ENCODE data around the gene IDH3G. TPM values are rescaled to one million over a fixed set of nuclear protein-coding genes. Genes with fewer than 3 reads are reported as not detected.

Gene IDH3G
- total RNA-seq, 6 donors from 2014 or later, result 43.5 to 98.5 (median 57.4) TPM

- no peak for TF ChIP-seq POLR2A (IDR thresholded peaks at IDR 0.05)
- TF ChIP-seq EP300 (IDR thresholded peaks at IDR 0.05), result no peak
- no peak for TF ChIP-seq POLR2AphosphoS5 (IDR thresholded peaks at IDR 0.05)
- TF ChIP-seq CTCF (IDR thresholded peaks at IDR 0.05), result no peak
- no peak for ATAC-seq (ENCODE audit: low FRiP score in 2 of 2)
- WGBS, 2 donors, result 95% methylated on average over 48 to 86 of the region's 87 CpGs
Measured at GRCh38 chrX:153803211-153804099, 9.3 kb upstream of the IDH3G start.

GRCh38 chrX:153802513-153803045, 8.4 kb upstream of the IDH3G start:
- Histone ChIP-seq H3K27me3 (peaks cover 0 to 5% (median 0%) of the 10 kb centered on the region in 4 donors), H3K27ac (no peak overlapping the region), H3K4me3 (no peak overlapping the region), H3K9me3 (peaks cover 0 to 23% (median 0%) of the 10 kb centered on the region in 4 donors), H3K36me3 (peaks cover 0 to 20% (median 9%) of the 10 kb centered on the region in 4 donors), H3K4me1 (no peaks in the 10 kb centered on the region)
- ATAC-seq (ENCODE audit: low FRiP score in 2 of 2) (no peak), DNase-seq (peak in 1 of 2 donors; percentile 44)
- 61 to 71% methylated on average over 8 to 14 of the region's 14 CpGs for WGBS, 2 donors
- TF ChIP-seq CTCF (IDR thresholded peaks at IDR 0.05) (no peak), POLR2A (IDR thresholded peaks at IDR 0.05) (no peak), POLR2AphosphoS5 (IDR thresholded peaks at IDR 0.05) (no peak), EP300 (IDR thresholded peaks at IDR 0.05) (no peak)

More at GRCh38 chrX:153803211-153804099, 9.3 kb upstream of the IDH3G start:
- Histone ChIP-seq H3K9me3 (peaks cover 0 to 18% (median 0%) of the 10 kb centered on the region in 4 donors), H3K27ac (no peak overlapping the region), H3K4me1 (no peaks in the 10 kb centered on the region), H3K36me3 (peaks cover 0 to 11% (median 4%) of the 10 kb centered on the region in 4 donors), H3K27me3 (peaks cover 0 to 5% (median 0%) of the 10 kb centered on the region in 4 donors), H3K4me3 (no peak overlapping the region)
- peak in 1 of 2 donors; percentile 65 for DNase-seq

- WGBS, 2 donors, result 88 to 100% methylated on average over 2 to 8 of the region's 8 CpGs
- Histone ChIP-seq H3K4me1 (no peaks in the 10 kb centered on the region), H3K36me3 (peaks cover 0 to 29% (median 12%) of the 10 kb centered on the region in 4 donors), H3K4me3 (no peak overlapping the region), H3K27ac (no peak overlapping the region), H3K27me3 (peaks cover 0 to 5% (median 0%) of the 10 kb centered on the region in 4 donors), H3K9me3 (peaks cover 0 to 32% (median 0%) of the 10 kb centered on the region in 4 donors)
- peak in 1 of 2 donors; percentile 2 for DNase-seq
- TF ChIP-seq CTCF (IDR thresholded peaks at IDR 0.05) (no peak), EP300 (IDR thresholded peaks at IDR 0.05) (no peak)
- ATAC-seq (ENCODE audit: low FRiP score in 2 of 2), result no peak
Measured at GRCh38 chrX:153801669-153802068, 7.5 kb upstream of the IDH3G start.

GRCh38 chrX:153800746-153801145, 6.6 kb upstream of the IDH3G start:
- TF ChIP-seq EP300 (IDR thresholded peaks at IDR 0.05) (no peak), CTCF (IDR thresholded peaks at IDR 0.05) (no peak), POLR2A (IDR thresholded peaks at IDR 0.05) (no peak), POLR2AphosphoS5 (IDR thresholded peaks at IDR 0.05) (no peak)
- Histone ChIP-seq H3K27me3 (peaks cover 0 to 3% (median 0%) of the 10 kb centered on the region in 4 donors), H3K4me3 (no peak overlapping the region), H3K9me3 (peaks cover 0 to 32% (median 0%) of the 10 kb centered on the region in 4 donors), H3K27ac (no peak overlapping the region), H3K36me3 (peaks cover 0 to 31% (median 12%) of the 10 kb centered on the region in 4 donors), H3K4me1 (peaks cover 0 to 8% (median 4%) of the 10 kb centered on the region in 4 donors)
- no peak for ATAC-seq (ENCODE audit: low FRiP score in 2 of 2)
- DNase-seq, result no peak
- WGBS, 2 donors, result 88 to 98% methylated on average over 6 to 7 of the region's 7 CpGs

Data from upper lobe of left lung (tissue), 6 donors.